GM23338 (cell line): Measurements from ENCODE around the gene ERGIC2. TPM values are rescaled to one million over a fixed set of nuclear protein-coding genes. Genes with fewer than 3 reads are reported as not detected.

Source experiments
- CREB1 ChIP-seq: fragments of 250-450 bp; sonication (Bioruptor Pico); IDR thresholded peaks from 2 replicates; pipeline ENCODE4 v1.5.0; 2020; ENCODE audit warnings: low read depth, mild to moderate bottlenecking, moderate library complexity
- EZH2 ChIP-seq: fragments of 200-600 bp; sonication (generic); IDR thresholded peaks from one replicate; pipeline ENCODE4 v1.8.0; 2017; ENCODE audit warnings: antibody characterized with exemption, mild to moderate bottlenecking, low read depth; ENCODE audit not compliant: unreplicated experiment
- EZH2phosphoT487 ChIP-seq: fragments of 200-600 bp; sonication (generic); IDR thresholded peaks from one replicate; pipeline ENCODE4 v1.8.1; 2018; ENCODE audit warnings: antibody characterized with exemption; ENCODE audit not compliant: unreplicated experiment
- JUNB ChIP-seq: IDR thresholded peaks from one replicate; pipeline ENCODE4 v1.6.1; 2016; ENCODE audit warnings: antibody characterized with exemption; ENCODE audit not compliant: unreplicated experiment
- NANOG ChIP-seq: IDR thresholded peaks from 2 replicates; pipeline ENCODE4 v1.6.1; 2016; ENCODE audit warnings: antibody characterized with exemption, borderline replicate concordance
- POLR2AphosphoS5 ChIP-seq: IDR thresholded peaks from 2 replicates; pipeline ENCODE4 v1.6.1; 2016; ENCODE audit warnings: antibody characterized with exemption, low read depth
- STAT1 ChIP-seq: IDR thresholded peaks from one replicate; pipeline ENCODE4 v1.6.1; 2016; ENCODE audit warnings: antibody characterized with exemption; ENCODE audit not compliant: unreplicated experiment
- ZNF114 ChIP-seq: fragments of 250-450 bp; sonication (Bioruptor Pico); IDR thresholded peaks from 2 replicates; pipeline ENCODE4 v1.5.0; 2020; ENCODE audit warnings: mild to moderate bottlenecking, moderate library complexity
- ZNF331 ChIP-seq: fragments of 250-450 bp; sonication (Bioruptor Pico); IDR thresholded peaks from 2 replicates; pipeline ENCODE4 v1.5.0; 2020; ENCODE audit warnings: low read depth, mild to moderate bottlenecking, moderate library complexity
- polyA plus RNA-seq: library from polyadenylated mRNA; unstranded; fragments of >200 nt; fragmentation: Nextera tagmentation; extraction: Ambion mirVana; gene quantifications from 2 replicates; pipeline ENCODE4 v1.2.1, GENCODE V29; 2016
- total RNA-seq: library from RNA; depleted of rRNA; stranded (reverse); fragments of >200 nt; shearing (Covaris generic); gene quantifications from 2 replicates; pipeline ENCODE4 v1.2.3, GENCODE V29; 2014
- TF ChIP-seq, protein P1 (sequence below): fragments of 250-450 bp; sonication (Bioruptor Pico); IDR thresholded peaks from 2 replicates; pipeline ENCODE4 v1.5.0; 2020; ENCODE audit warnings: mild to moderate bottlenecking, moderate library complexity
- TF ChIP-seq, protein P2 (sequence below): IDR thresholded peaks from one replicate; pipeline ENCODE4 v1.6.1; 2018; ENCODE audit warnings: antibody characterized with exemption; ENCODE audit not compliant: unreplicated experiment
- TF ChIP-seq, protein P3 (sequence below): IDR thresholded peaks from 2 replicates; pipeline ENCODE4 v1.6.1; 2016; ENCODE audit warnings: antibody characterized with exemption

ERGIC2 gene
- total and polyA plus RNA-seq, 2 experiments from 2014 or later: 77.1 to 107 TPM

DNA sequence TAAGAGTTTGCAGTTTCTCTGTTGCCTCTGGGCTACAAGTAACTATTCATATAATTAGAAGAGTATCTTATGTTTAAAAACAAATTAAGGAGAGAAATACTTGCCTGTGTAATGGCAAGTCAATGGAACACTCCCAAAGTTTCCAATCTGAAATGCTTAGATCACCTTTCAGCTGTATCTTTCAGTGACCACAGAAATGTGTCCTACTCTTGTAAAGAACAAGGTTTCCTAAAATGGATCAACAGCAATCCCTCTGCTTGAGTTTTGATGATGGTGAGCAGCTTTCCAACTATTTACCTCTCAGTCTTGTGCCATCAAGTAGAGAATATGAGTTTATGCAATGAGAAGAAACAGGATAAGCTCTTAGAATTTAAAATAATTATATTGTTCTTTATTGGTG, 92.9 kb downstream of the ERGIC2 start (continued):
- TF ChIP-seq, protein P1, sequence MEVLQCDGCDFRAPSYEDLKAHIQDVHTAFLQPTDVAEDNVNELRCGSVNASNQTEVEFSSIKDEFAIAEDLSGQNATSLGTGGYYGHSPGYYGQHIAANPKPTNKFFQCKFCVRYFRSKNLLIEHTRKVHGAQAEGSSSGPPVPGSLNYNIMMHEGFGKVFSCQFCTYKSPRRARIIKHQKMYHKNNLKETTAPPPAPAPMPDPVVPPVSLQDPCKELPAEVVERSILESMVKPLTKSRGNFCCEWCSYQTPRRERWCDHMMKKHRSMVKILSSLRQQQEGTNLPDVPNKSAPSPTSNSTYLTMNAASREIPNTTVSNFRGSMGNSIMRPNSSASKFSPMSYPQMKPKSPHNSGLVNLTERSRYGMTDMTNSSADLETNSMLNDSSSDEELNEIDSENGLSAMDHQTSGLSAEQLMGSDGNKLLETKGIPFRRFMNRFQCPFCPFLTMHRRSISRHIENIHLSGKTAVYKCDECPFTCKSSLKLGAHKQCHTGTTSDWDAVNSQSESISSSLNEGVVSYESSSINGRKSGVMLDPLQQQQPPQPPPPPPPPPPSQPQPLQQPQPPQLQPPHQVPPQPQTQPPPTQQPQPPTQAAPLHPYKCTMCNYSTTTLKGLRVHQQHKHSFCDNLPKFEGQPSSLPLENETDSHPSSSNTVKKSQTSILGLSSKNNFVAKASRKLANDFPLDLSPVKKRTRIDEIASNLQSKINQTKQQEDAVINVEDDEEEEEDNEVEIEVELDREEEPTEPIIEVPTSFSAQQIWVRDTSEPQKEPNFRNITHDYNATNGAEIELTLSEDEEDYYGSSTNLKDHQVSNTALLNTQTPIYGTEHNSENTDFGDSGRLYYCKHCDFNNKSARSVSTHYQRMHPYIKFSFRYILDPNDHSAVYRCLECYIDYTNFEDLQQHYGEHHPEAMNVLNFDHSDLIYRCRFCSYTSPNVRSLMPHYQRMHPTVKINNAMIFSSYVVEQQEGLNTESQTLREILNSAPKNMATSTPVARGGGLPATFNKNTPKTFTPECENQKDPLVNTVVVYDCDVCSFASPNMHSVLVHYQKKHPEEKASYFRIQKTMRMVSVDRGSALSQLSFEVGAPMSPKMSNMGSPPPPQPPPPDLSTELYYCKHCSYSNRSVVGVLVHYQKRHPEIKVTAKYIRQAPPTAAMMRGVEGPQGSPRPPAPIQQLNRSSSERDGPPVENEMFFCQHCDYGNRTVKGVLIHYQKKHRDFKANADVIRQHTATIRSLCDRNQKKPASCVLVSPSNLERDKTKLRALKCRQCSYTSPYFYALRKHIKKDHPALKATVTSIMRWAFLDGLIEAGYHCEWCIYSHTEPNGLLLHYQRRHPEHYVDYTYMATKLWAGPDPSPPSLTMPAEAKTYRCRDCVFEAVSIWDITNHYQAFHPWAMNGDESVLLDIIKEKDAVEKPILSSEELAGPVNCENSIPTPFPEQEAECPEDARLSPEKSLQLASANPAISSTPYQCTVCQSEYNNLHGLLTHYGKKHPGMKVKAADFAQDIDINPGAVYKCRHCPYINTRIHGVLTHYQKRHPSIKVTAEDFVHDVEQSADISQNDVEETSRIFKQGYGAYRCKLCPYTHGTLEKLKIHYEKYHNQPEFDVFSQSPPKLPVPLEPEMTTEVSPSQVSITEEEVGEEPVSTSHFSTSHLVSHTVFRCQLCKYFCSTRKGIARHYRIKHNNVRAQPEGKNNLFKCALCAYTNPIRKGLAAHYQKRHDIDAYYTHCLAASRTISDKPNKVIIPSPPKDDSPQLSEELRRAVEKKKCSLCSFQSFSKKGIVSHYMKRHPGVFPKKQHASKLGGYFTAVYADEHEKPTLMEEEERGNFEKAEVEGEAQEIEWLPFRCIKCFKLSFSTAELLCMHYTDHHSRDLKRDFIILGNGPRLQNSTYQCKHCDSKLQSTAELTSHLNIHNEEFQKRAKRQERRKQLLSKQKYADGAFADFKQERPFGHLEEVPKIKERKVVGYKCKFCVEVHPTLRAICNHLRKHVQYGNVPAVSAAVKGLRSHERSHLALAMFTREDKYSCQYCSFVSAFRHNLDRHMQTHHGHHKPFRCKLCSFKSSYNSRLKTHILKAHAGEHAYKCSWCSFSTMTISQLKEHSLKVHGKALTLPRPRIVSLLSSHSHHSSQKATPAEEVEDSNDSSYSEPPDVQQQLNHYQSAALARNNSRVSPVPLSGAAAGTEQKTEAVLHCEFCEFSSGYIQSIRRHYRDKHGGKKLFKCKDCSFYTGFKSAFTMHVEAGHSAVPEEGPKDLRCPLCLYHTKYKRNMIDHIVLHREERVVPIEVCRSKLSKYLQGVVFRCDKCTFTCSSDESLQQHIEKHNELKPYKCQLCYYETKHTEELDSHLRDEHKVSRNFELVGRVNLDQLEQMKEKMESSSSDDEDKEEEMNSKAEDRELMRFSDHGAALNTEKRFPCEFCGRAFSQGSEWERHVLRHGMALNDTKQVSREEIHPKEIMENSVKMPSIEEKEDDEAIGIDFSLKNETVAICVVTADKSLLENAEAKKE: no peak
- TF ChIP-seq STAT1: no peak
- no peak for TF ChIP-seq ZNF331 (CRISPR knock-in tag)
- TF ChIP-seq, protein P2, sequence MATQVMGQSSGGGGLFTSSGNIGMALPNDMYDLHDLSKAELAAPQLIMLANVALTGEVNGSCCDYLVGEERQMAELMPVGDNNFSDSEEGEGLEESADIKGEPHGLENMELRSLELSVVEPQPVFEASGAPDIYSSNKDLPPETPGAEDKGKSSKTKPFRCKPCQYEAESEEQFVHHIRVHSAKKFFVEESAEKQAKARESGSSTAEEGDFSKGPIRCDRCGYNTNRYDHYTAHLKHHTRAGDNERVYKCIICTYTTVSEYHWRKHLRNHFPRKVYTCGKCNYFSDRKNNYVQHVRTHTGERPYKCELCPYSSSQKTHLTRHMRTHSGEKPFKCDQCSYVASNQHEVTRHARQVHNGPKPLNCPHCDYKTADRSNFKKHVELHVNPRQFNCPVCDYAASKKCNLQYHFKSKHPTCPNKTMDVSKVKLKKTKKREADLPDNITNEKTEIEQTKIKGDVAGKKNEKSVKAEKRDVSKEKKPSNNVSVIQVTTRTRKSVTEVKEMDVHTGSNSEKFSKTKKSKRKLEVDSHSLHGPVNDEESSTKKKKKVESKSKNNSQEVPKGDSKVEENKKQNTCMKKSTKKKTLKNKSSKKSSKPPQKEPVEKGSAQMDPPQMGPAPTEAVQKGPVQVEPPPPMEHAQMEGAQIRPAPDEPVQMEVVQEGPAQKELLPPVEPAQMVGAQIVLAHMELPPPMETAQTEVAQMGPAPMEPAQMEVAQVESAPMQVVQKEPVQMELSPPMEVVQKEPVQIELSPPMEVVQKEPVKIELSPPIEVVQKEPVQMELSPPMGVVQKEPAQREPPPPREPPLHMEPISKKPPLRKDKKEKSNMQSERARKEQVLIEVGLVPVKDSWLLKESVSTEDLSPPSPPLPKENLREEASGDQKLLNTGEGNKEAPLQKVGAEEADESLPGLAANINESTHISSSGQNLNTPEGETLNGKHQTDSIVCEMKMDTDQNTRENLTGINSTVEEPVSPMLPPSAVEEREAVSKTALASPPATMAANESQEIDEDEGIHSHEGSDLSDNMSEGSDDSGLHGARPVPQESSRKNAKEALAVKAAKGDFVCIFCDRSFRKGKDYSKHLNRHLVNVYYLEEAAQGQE: no peak
- no peak for TF ChIP-seq EZH2
- TF ChIP-seq, protein P3, sequence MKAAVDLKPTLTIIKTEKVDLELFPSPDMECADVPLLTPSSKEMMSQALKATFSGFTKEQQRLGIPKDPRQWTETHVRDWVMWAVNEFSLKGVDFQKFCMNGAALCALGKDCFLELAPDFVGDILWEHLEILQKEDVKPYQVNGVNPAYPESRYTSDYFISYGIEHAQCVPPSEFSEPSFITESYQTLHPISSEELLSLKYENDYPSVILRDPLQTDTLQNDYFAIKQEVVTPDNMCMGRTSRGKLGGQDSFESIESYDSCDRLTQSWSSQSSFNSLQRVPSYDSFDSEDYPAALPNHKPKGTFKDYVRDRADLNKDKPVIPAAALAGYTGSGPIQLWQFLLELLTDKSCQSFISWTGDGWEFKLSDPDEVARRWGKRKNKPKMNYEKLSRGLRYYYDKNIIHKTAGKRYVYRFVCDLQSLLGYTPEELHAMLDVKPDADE: no peak
- no peak for TF ChIP-seq POLR2AphosphoS5
- no peak for TF ChIP-seq JUNB
- no peak for TF ChIP-seq CREB1 (CRISPR knock-in tag)
- no peak for TF ChIP-seq ZNF114
- TF ChIP-seq EZH2phosphoT487: no peak
- TF ChIP-seq NANOG: no peak
